Activated T-cell treated with anti-CD3 and anti-CD28 coated beads for 24 hours (primary cell): ENCODE results near the gene DCPS.
A peak's percentile ranks its signal among the peaks of the same experiment; 100 is the strongest.
"Not testable (repeated sequence)": the region's sequence is repeated elsewhere in the genome, so short reads cannot be mapped to it uniquely, and the experiment has no call there.

Experiments
- DNase-seq: peaks from one replicate; pipeline ENCODE4 v3.0.0-alpha.2; 2020; ENCODE audit warnings: low read depth

Gene DCPS

DNA sequence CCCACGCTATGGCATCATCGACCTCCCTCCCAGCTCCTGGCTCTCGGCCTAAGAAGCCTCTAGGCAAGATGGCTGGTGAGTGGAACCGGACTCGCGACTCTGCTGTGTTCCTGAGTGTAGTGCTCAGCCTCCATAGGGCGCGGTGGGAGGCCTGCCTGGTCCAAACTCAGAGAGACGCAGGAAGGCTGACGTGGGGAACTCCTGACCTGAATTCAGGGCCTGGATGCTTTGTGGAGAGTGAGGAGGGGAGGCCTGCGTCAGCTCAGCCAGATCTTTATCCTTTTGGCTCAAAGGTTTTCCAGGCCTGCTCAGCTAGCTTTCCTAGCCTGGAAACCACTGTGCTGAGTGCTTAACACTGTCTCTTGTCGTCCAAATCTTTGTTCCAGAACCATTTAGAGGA is 13.0 kb upstream of the DCPS start:
- no peak for DNase-seq

GRCh38 chr11:126293726-126294125 is 10.1 kb upstream of the DCPS start:
- no peak for DNase-seq

- DNase-seq: no peak
These were observed 6.9 kb upstream of the DCPS start for GRCh38 chr11:126297004-126297403.

DNA sequence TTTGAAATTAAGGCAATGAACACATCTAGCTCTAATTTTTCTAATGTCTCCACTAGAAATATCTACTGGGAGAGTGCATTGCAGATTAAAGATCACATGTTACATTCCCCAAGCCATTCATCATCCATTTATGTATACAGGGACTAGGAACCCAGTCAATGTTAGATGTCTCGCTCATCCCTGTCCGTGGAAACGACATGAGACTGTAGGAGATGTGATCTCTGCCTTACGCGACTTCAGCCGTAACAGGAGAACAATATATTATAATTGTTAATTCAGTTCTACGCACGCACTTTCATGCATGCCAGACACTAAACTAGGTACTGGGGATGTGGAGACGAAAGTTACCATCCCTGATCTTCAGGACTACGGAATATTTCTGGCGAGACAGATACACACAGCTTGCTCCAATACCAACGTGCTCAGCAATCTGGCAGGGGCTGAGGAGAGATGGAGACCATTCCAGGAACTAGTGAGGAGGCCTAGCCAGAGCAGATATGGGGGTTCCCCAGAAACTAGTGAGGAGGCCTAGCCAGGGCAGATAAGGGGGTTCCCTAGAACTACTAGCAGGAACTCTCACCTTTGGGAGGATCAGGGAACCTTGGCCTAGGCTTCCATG is 706 bp downstream of the DCPS start:
- DNase-seq: no peak

DNA sequence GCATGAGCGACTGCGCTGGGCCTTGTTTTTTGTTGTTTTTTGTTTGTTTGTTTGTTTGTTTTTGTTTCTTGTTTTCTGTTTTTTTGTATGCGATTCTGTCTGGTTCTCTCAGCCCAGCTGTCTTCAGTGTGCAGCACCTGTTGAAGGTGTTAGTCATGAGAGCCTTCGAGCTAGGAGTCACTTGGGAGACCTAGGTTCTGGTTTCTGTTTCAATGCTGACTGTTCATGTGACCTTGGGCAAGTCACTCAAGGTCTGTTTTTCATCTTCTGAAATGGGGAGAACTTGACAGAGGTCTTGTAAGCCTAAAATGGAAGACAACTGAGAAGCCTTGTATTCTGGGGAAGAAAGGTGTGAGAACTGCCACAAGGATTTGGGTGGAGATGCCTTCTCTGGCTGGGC is 1.8 kb downstream of the DCPS start:
- no peak for DNase-seq

GRCh38 chr11:126307706-126308105 is 3.8 kb downstream of the DCPS start:
- no peak for DNase-seq

- DNase-seq: no peak
These were observed 4.4 kb downstream of the DCPS start for GRCh38 chr11:126308271-126308671.

- DNase-seq: not testable (repeated sequence)
These were observed 4.9 kb downstream of the DCPS start for GRCh38 chr11:126308771-126309170.

DNA sequence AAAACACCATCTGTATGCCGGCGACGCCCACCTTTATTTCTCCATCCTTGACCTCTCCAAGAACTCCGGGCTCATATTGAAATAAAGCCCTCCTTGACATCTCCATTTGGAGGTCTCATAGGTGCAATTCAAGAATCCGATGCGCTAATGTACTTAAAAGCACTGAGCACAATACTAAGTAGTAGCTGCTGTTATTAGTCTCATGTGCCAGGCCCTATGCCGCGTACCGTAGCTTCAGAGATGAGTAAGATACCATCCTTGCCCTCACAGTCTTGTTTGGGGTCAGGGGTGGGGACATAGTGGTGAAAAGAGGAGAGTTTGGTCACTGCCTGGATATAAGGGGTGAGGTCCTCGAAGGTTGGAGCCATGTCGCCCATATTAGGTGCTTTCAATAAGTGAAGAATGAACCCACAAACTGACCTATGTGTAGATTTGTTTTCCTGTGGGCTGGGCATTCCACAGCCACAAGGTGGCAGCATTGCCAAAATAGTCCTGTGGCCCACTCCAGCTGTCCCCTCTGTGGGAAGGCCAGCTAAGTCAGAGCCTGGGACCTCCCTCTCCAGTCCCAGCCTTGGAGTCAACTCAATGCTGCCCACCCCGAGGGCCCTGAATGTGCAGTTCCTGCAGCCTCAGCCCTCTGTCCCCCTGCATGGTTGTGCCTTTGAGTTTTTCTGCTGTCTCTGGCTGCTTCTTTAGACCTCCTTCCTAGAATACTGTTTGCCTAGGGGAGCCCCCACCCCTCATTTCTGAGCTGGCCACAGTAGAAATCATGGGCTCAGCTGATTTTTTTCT is 6.5 kb downstream of the DCPS start:
- DNase-seq: peak; percentile 48

DNA sequence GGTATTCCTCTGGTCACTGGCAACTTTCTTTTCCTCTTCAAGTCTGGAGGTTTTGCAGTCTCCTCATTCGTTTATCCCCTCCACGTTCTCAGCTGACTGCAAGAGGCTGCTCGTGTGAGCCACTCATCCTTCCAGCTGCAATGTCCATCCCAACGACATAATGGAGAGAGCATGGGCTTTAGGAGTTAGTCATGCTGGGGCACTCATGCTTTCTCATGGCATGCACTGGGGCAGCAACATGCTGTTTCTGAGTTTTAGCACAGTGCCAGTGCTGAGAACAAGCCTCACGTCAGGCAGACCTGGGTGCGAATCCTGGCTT is 7.1 kb downstream of the DCPS start:
- DNase-seq: no peak

- no peak for DNase-seq
These were observed 7.8 kb downstream of the DCPS start for GRCh38 chr11:126311401-126312291.

- no peak for DNase-seq
These were observed 9.1 kb downstream of the DCPS start for GRCh38 chr11:126312961-126313360.

DNA sequence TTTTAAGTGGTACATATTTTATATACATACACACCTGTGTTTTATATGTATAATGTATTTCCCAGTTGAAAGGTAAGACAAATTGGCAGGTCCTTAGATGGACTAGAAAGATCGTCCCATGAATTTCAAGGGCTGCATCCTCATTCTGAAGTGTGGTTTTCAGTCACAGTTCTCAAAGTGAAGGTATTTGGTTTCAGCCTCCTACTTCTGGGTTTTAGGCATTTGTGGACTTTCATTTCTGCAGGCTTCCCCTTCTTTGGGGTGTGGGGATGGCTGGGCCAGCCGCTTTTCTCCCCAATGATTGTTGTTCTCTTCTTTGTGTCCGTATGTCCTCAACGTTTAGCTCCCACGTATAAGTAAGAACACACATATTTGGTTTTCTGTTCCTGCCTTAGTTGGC is 10.0 kb downstream of the DCPS start:
- DNase-seq: no peak

DNA sequence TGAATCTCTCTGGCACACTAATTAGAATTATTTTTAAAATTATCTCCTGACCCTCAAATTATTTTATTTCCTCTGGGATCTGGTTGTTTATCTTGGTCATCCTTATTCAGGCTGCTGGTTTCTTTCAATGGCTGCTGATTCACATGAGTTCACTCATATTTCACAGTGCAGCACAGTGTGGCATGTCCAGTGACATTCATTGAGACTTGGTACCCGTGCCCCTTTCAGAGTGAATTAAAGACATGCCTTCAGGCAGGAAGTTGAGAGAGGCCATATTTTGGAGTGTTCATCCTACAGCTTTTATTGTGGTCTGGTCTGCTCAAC is 13.5 kb downstream of the DCPS start:
- no peak for DNase-seq

GRCh38 chr11:126317756-126318573 is 14.1 kb downstream of the DCPS start:
- no peak for DNase-seq

DNA sequence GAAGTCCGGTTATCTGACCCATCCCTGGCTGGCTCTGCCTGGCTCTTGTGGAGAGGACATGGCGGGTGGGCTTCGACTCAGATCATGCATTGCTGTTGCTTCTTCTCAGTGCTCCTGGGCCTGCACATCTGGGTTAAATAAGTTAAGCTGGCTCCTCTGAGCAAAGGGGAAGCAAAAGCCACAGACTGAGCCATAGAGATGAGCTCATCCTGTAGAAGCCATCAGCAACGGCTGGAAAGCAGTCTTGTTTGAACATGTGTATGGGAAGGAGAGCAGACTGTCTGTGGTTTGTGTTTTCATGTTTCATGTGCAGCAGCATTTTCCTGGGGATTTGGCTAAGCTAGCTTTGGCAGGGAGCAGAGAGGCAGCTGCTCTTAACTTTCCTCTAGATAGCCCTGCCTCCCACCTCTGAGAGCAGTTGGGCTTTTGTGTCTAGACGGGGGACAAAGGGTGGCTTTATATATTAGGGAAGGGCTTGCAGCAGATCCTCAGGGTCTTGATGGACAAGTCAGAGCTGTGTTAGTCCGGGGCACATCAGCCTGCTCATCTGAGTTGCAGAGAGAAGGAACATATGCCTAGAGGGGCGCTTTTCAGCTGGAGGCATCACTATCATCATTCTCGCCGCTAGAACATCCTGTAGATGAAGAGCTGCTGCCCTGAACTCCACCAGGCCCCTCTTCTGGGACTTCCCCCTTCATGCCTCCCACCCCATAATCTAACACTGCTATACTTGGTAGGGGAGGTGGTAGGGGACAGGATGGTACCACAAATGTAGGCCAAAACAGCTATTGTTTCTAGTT is 14.9 kb downstream of the DCPS start:
- no peak for DNase-seq

GRCh38 chr11:126319374-126319740 is 15.5 kb downstream of the DCPS start:
- DNase-seq: no peak

DNA sequence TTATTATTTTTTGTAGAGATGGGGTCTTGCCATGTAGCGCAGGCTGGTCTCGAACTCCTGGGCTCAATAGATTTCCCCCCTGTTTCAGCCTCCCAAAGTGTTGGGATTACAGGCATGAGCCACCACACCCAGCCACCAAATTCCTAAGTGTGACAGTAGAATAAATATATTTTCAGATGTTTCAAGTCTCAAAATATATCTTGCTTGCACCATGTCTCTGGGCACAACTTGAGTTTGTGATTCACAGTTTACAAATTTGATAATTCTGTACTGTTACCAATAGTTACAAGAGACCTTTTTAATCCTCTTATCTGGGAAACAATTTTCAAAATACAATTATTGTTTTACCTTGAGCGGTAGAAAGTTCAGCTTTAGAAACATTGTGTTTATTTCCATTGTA is 19.1 kb downstream of the DCPS start:
- DNase-seq: no peak

DNA sequence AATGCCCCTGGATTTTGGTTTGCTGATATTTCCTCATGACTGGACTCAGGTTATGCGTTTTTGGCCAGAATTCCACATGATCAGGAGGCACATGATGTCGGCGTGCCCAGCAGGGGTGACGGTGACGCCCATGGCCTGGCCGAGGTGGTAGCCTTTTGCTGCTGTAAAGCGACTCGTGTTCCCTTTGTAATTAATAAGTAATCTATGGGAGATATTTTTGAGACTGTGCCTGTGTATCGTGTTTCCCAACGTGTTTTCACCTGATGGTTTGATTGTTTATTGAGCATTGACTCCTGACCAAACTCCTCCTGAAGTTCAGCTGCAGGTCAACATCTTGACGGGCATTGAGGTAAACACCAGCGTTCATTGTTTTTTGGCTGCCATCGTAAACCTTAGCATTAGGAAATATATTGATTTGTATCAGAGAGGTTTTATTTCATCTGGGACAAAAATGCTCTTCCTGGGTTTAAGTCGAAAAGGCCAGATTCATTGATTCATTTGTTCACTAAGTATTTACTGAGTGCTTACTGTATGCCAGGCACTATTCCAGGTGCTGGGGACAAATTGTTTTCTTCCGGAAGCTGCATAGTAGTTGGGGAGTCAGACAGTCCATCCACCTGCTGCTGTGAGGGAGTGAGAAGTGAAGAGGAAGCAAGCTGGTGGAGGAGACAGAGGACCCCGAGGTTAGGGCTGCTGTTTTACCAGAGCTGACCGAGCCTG is 23.6 kb downstream of the DCPS start:
- no peak for DNase-seq

DNA sequence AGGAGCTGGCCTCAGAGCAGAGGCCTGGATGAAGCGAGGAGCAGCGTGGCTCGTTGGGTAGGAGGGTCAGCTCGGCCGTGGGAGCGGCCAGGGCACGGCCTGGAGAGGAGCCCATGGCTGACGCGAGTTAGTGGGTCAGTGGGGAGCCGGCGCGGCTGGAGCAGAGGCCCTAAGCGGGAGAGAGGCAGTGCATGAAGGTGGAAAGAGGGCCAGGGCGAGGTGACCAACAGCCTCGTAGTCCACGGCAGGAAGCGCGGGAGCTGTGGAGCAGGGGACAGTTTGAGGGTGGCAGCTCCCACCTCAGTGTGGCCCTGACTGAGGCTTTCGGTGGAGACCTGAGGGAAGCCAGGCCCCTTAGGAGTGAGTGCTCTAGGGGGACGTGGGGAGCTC is 24.1 kb downstream of the DCPS start:
- no peak for DNase-seq

GRCh38 chr11:126328444-126328843 is 24.6 kb downstream of the DCPS start:
- no peak for DNase-seq
